ENCODE measurements around the gene ATPAF2.

DNA sequence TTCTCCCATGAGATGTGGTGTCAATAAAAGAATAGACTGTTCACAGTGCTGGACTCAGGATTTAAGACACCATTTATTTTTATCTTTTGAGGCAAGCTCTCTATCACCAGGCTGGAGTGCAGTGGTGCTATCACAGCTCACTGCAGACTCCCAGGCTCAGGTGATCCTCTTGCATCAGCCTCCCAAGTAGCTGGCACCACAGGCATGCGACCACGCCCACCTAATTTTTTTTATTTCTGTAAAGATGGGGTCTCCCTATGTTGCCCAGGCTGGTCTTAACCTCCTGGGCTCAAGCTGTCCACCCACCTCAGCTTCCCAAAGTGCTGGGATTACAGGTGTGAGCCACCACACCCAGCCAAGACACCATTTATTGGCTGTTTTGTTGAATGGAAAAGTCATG lies 30.1 kb upstream of the ATPAF2 start:
- TF ChIP-seq, protein P1, sequence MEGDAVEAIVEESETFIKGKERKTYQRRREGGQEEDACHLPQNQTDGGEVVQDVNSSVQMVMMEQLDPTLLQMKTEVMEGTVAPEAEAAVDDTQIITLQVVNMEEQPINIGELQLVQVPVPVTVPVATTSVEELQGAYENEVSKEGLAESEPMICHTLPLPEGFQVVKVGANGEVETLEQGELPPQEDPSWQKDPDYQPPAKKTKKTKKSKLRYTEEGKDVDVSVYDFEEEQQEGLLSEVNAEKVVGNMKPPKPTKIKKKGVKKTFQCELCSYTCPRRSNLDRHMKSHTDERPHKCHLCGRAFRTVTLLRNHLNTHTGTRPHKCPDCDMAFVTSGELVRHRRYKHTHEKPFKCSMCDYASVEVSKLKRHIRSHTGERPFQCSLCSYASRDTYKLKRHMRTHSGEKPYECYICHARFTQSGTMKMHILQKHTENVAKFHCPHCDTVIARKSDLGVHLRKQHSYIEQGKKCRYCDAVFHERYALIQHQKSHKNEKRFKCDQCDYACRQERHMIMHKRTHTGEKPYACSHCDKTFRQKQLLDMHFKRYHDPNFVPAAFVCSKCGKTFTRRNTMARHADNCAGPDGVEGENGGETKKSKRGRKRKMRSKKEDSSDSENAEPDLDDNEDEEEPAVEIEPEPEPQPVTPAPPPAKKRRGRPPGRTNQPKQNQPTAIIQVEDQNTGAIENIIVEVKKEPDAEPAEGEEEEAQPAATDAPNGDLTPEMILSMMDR (IDR thresholded peaks at IDR 0.05), result no peak
- TF ChIP-seq BHLHE40 (IDR thresholded peaks at IDR 0.05; ENCODE audit: low read depth, low read length), result no peak
- TF ChIP-seq MAZ (IDR thresholded peaks at IDR 0.05; ENCODE audit: borderline replicate concordance, low read depth, low read length), result no peak
- no peak for TF ChIP-seq POLR2A (IDR thresholded peaks at IDR 0.05; ENCODE audit: low read length)
- TF ChIP-seq PHF8 (IDR thresholded peaks at IDR 0.05; ENCODE audit: borderline replicate concordance, low read depth), result no peak
- no peak for TF ChIP-seq FOSL2 (IDR thresholded peaks at IDR 0.05)
- no peak for TF ChIP-seq FOSL2 (CRISPR knock-in tag; IDR thresholded peaks at IDR 0.05)
- no peak for TF ChIP-seq NPAS2 (CRISPR knock-in tag; IDR thresholded peaks at IDR 0.05; ENCODE audit: borderline replicate concordance)
